ENCODE data around the gene LCLAT1.

DNA sequence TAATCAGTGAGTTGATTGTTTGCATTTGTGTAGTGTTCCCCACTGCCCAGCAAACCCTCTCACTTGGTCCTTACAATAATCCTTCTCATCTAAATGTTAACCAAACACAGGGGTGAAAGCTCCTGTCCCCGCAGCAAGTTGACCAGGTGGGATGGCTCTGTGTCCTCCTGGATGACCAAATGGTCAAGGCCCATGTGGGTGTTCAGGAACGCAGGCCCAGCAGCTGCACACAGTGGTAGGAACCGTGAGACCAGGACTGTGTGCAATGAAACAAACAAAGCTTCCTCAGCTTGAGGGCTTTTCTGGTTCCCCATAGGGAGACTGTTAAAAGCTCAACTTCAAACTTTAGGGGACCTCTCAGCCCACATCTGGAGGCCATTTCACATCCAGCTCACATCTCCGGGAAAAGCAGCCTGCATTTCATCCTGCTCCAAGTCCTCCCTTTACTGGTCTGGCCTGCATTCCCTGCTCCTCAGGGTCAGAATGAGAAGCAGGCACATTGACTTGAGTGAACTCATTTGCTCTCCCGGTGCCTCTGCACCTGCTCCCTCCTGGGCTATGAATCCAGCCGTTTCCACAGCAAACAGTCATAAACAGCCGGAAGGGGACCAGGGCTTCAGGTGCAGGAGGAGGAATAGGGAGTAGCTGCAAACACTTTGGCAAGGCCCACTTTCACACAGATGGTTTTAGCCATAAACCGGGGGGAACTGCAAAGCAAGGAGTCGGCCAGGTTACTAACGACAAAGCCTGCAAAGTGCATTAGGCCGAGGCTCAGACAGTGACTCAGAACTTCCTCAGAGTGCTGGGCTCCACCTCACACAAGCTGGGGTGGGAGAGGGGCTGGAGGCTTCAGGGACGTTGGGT, 215.5 kb downstream of the LCLAT1 start:
- TF ChIP-seq EZH2 (IDR thresholded peaks at IDR 0.05; ENCODE audit: borderline replicate concordance, low read depth, low read length, severe bottlenecking) = no peak
- TF ChIP-seq, protein P1, sequence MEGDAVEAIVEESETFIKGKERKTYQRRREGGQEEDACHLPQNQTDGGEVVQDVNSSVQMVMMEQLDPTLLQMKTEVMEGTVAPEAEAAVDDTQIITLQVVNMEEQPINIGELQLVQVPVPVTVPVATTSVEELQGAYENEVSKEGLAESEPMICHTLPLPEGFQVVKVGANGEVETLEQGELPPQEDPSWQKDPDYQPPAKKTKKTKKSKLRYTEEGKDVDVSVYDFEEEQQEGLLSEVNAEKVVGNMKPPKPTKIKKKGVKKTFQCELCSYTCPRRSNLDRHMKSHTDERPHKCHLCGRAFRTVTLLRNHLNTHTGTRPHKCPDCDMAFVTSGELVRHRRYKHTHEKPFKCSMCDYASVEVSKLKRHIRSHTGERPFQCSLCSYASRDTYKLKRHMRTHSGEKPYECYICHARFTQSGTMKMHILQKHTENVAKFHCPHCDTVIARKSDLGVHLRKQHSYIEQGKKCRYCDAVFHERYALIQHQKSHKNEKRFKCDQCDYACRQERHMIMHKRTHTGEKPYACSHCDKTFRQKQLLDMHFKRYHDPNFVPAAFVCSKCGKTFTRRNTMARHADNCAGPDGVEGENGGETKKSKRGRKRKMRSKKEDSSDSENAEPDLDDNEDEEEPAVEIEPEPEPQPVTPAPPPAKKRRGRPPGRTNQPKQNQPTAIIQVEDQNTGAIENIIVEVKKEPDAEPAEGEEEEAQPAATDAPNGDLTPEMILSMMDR (IDR thresholded peaks at IDR 0.05; ENCODE audit: borderline replicate concordance, extremely low read depth, low read length, poor library complexity, severe bottlenecking) = no peak

Measured in DND-41 (cell line).